ENCODE data around the gene PARVA.

- no peak for TF ChIP-seq CTCF (IDR thresholded peaks at IDR 0.05)
- TF ChIP-seq POLR2A (IDR thresholded peaks at IDR 0.05): no peak
Observed at GRCh38 chr11:12517741-12518140, 140.4 kb downstream of the PARVA start.
